Panc1 (cell line): ENCODE results near the gene CAV3. TPM values are rescaled to one million over a fixed set of nuclear protein-coding genes. Genes with fewer than 3 reads are reported as not detected.

Experiments
- ATAC-seq: fragments of 200-7000 bp; cut with Tn5 transposase; 2 replicates; pipeline ENCODE4 v1.9.1; 2020; ENCODE audit warnings: mild to moderate bottlenecking, moderate library complexity
- BruUV-seq: library from RNA; stranded (reverse); fragments of 400-500 nt; replicated peaks from 2 replicates; lab custom pipeline; 2021; lab: Mats Ljungman, UMichigan
- CTCF ChIA-PET: fragments of 300-600 bp; sonication (Branson Sonifier 250); formaldehyde crosslinking; loops from one replicate; lab custom pipeline; 2022; ENCODE audit warnings: antibody characterized with exemption; lab: Charles Lee
- POLR2A ChIA-PET: fragments of 300-600 bp; sonication (Branson Sonifier 250); formaldehyde crosslinking; loops from one replicate; lab custom pipeline; 2022; ENCODE audit warnings: antibody characterized with exemption; lab: Charles Lee
- DNase-seq: peaks from one replicate; pipeline ENCODE4 v3.0.0-alpha.2; 2010; ENCODE audit warnings: low read depth, low spot score
- H3K27ac ChIP-seq: 2 replicates; pipeline ENCODE4 v1.5.1; 2011; ENCODE audit warnings: mild to moderate bottlenecking, low read length, inconsistent platforms
- H3K27me3 ChIP-seq: fragments of 200-500 bp; sonication (Bioruptor generic); 2 replicates; pipeline ENCODE4 v1.6.0; 2014; ENCODE audit warnings: low read length, inconsistent platforms; ENCODE audit not compliant: control insufficient read depth, insufficient read depth
- H3K36me3 ChIP-seq: fragments of 200-500 bp; sonication (Bioruptor generic); 2 replicates; pipeline ENCODE4 v1.5.1; 2014; ENCODE audit warnings: inconsistent platforms, mild to moderate bottlenecking, low read length, moderate library complexity; ENCODE audit not compliant: control insufficient read depth, insufficient read depth
- H3K4me1 ChIP-seq: 2 replicates; pipeline ENCODE4 v1.5.1; 2011; ENCODE audit warnings: inconsistent platforms, mild to moderate bottlenecking, low read length, moderate library complexity; ENCODE audit not compliant: control insufficient read depth, insufficient read depth
- H3K4me3 ChIP-seq, 2 experiments: 2 replicates each; pipeline ENCODE4 v1.5.1; 2011 to 2012; ENCODE audit warnings: low read depth in 2 of 2, low read length in 2 of 2, mild to moderate bottlenecking in 2 of 2, inconsistent platforms in 1 of 2, moderate library complexity in 1 of 2
- H3K9me3 ChIP-seq: fragments of 200-500 bp; sonication (Bioruptor generic); 2 replicates; pipeline ENCODE4 v1.5.1; 2014; ENCODE audit warnings: low read depth, mild to moderate bottlenecking, inconsistent platforms, low read length, moderate library complexity; ENCODE audit not compliant: control insufficient read depth, insufficient read depth
- CTCF ChIP-seq: fragments of 450-650 bp; IDR thresholded peaks from 2 replicates; pipeline ENCODE4 v1.5.1; 2017; ENCODE audit warnings: mild to moderate bottlenecking
- POLR2AphosphoS5 ChIP-seq: IDR thresholded peaks from 2 replicates; pipeline ENCODE4 v1.6.1; 2012; ENCODE audit warnings: mild to moderate bottlenecking, low read depth, low read length, moderate library complexity
- REST ChIP-seq, 2 experiments: IDR thresholded peaks; 2 replicates each; pipeline ENCODE4 v1.6.1; 2011 to 2012; ENCODE audit warnings: low read depth in 2 of 2, control low read depth in 1 of 2, low read length in 1 of 2, mild to moderate bottlenecking in 1 of 2, moderate library complexity in 1 of 2; ENCODE audit not compliant: insufficient read depth in 1 of 2
- SIN3A ChIP-seq: IDR thresholded peaks from 2 replicates; pipeline ENCODE4 v1.6.1; 2012; ENCODE audit warnings: low read depth, mild to moderate bottlenecking, low read length, moderate library complexity, borderline replicate concordance; ENCODE audit not compliant: insufficient read depth
- TCF7L2 ChIP-seq: IDR thresholded peaks from 2 replicates; pipeline ENCODE4 v1.6.1; 2011; ENCODE audit warnings: mild to moderate bottlenecking, low read depth, low read length, inconsistent platforms
- in situ Hi-C: cut with HindIII; loops from 2 replicates; pipeline ENCODE4 v1.10.0; 2016; ENCODE audit warnings: low sequenced_read_pairs, low pct_unique_long_range_greater_than_20kb
- intact Hi-C: fragments of 100-400 bp; cut with micrococcal nuclease; formaldehyde crosslinking; loops from one replicate; pipeline ENCODE4 v1.10.0; 2022; ENCODE audit not compliant: unreplicated experiment
- total RNA-seq: library from RNA; stranded (reverse); gene quantifications from one replicate; pipeline ENCODE4 v1.2.1, GENCODE V29; 2021; ENCODE audit not compliant: unreplicated experiment

The CAV3 gene
- total RNA-seq, 1 experiment from 2014 or later, result not detected

- CTCF ChIA-PET, result interaction anchor here (1.0 kb wide), 1 partner anchor 10 kb away, joined by 4 read pairs; no protein-coding TSS in a partner anchor
- no peak for TF ChIP-seq CTCF
- no peak for TF ChIP-seq TCF7L2
- TF ChIP-seq SIN3A, result no peak
- no peak for TF ChIP-seq POLR2AphosphoS5
- no peak for TF ChIP-seq REST (IDR thresholded peaks at IDR 0.05; ENCODE audit: insufficient read depth in 1 of 2, low read depth in 2 of 2, low read length in 1 of 2)
These were observed 32.5 kb downstream of the CAV3 start for GRCh38 chr3:8766148-8766547.

GRCh38 chr3:8767256-8767666 is 33.7 kb downstream of the CAV3 start:
- ChIA-PET POLR2A (no interaction called here), CTCF (no interaction called here)
- no peak for ATAC-seq

More at GRCh38 chr3:8766148-8766547, 32.5 kb downstream of the CAV3 start:
- H3K27me3 ChIP-seq, result no peaks in the 10 kb centered on the region
- no peaks in the 10 kb centered on the region; the same call in 1 of the 2 replicates for H3K4me1 ChIP-seq
- no peaks in the 10 kb centered on the region for H3K9me3 ChIP-seq
- DNase-seq (no peak), ATAC-seq (no peak)
- POLR2A ChIA-PET, result no interaction called here
- H3K36me3 ChIP-seq, result no peaks in the 10 kb centered on the region
- no peak overlapping the region for H3K27ac ChIP-seq
- BruUV-seq, result no TSS peak
- H3K4me3 ChIP-seq, result no peak overlapping the region
- intact Hi-C loops (no loop called here), in situ Hi-C loops (no loop called here)

More at GRCh38 chr3:8767256-8767666, 33.7 kb downstream of the CAV3 start:
- no peak overlapping the region for H3K4me3 ChIP-seq
- in situ Hi-C loops, result no loop called here
- TF ChIP-seq REST (IDR thresholded peaks at IDR 0.05; ENCODE audit: insufficient read depth in 1 of 2, low read depth in 2 of 2, low read length in 1 of 2), result no peak
- no peak for TF ChIP-seq CTCF
- no peak for TF ChIP-seq POLR2AphosphoS5
- no peak for TF ChIP-seq TCF7L2
- TF ChIP-seq SIN3A, result no peak
- H3K27me3 ChIP-seq, result no peaks in the 10 kb centered on the region
- intact Hi-C loops, result no loop called here
- BruUV-seq, result no TSS peak
- H3K36me3 ChIP-seq, result no peaks in the 10 kb centered on the region
- H3K4me1 ChIP-seq, result no peaks in the 10 kb centered on the region; the same call in 1 of the 2 replicates
- no peaks in the 10 kb centered on the region for H3K9me3 ChIP-seq
- no peak for DNase-seq
- no peak overlapping the region for H3K27ac ChIP-seq
